K562 (cell line): ENCODE measurements around the gene CALM3. TPM values are rescaled to one million over a fixed set of nuclear protein-coding genes. Genes with fewer than 3 reads are reported as not detected.

ENCODE experiments used
- ATF4 ChIP-seq: fragments of 450-650 bp; formaldehyde crosslinking; IDR thresholded peaks from 2 replicates; pipeline ENCODE4 v1.4.0; 2022; ENCODE audit warnings: mild to moderate bottlenecking, moderate library complexity
- EGR1 ChIP-seq: fragments of 450-650 bp; conservative IDR thresholded peaks from 2 replicates; pipeline ENCODE4 v1.6.1; 2017; ENCODE audit warnings: mild to moderate bottlenecking
- GTF2A2 ChIP-seq: IDR thresholded peaks from 2 replicates; pipeline ENCODE4 v1.6.1; 2016; ENCODE audit warnings: mild to moderate bottlenecking, missing genetic modification characterization, missing compliant biosample characterization
- HMG20A ChIP-seq: fragments of 450-650 bp; formaldehyde crosslinking; conservative IDR thresholded peaks from 2 replicates; pipeline ENCODE4 v1.4.0; 2020; ENCODE audit warnings: mild to moderate bottlenecking, mixed read lengths
- MLX ChIP-seq, 2 experiments: fragments of 450-650 bp in 1 of 2; sonication (generic) in 1 of 2; formaldehyde crosslinking; conservative IDR thresholded peaks; 2 replicates each; pipeline versions ENCODE4 v1.4.0 to v1.8.1; 2020 to 2022; ENCODE audit warnings: mild to moderate bottlenecking in 1 of 2, missing genetic modification reagents in 1 of 2
- SAP30 ChIP-seq: fragments of 200-600 bp; sonication (generic); IDR thresholded peaks from 2 replicates; pipeline ENCODE4 v1.6.1; 2012; ENCODE audit warnings: borderline replicate concordance, low read depth, mild to moderate bottlenecking, moderate library complexity, low read length, control low read depth, inconsistent platforms; ENCODE audit not compliant: insufficient read depth, poor library complexity, severe bottlenecking
- TBL1XR1 ChIP-seq, 2 experiments: IDR thresholded peaks; 2 replicates each; pipeline ENCODE4 v1.6.1; 2012; ENCODE audit warnings: improper control_type of control experiment in 2 of 2, low read length in 2 of 2, mild to moderate bottlenecking in 1 of 2
- TRIM24 ChIP-seq, 2 experiments: fragments of 450-650 bp; IDR thresholded peaks; 2 replicates each; pipeline ENCODE4 v1.6.1; 2016
- ZBTB11 ChIP-seq, 3 experiments: fragments of 200-800 bp in 1 of 3; fragments of 250-450 bp in 1 of 3; fragments of 450-650 bp in 1 of 3; sonication (Bioruptor Pico) in 1 of 3; sonication (Bioruptor generic) in 1 of 3; formaldehyde crosslinking in 1 of 3; IDR thresholded peaks; 2 replicates each; pipeline versions ENCODE4 v1.6.1 to v1.8.0; 2016 to 2022; ENCODE audit warnings: mild to moderate bottlenecking in 2 of 3, missing genetic modification characterization in 2 of 3, missing compliant biosample characterization in 1 of 3, moderate library complexity in 1 of 3
- ZC3H8 ChIP-seq: fragments of 450-650 bp; IDR thresholded peaks from 2 replicates; pipeline ENCODE4 v1.6.1; 2017
- ZFX ChIP-seq: sonication (generic); formaldehyde crosslinking; IDR thresholded peaks from 2 replicates; pipeline ENCODE4 v1.8.0; 2022; ENCODE audit warnings: mild to moderate bottlenecking, missing genetic modification reagents, moderate library complexity
- ZKSCAN8 ChIP-seq: fragments of 200-800 bp; sonication (Bioruptor generic); IDR thresholded peaks from 2 replicates; pipeline ENCODE4 v1.6.1; 2016; ENCODE audit warnings: missing genetic modification characterization, missing compliant biosample characterization
- ZNF609 ChIP-seq: sonication (generic); formaldehyde crosslinking; IDR thresholded peaks from 2 replicates; pipeline ENCODE4 v1.8.1; 2023; ENCODE audit warnings: missing genetic modification reagents, mild to moderate bottlenecking, borderline replicate concordance
- polyA plus RNA-seq, 8 experiments: library from polyadenylated mRNA; depleted of rRNA in 4 of 8; stranded (reverse) in 5 of 8; unstranded in 3 of 8; fragments of >200 nt; fragmentation: Nextera tagmentation in 2 of 8; fragmentation: Illumina TruSeq in 1 of 8; extraction: Ambion mirVana in 2 of 8; extraction: Trizol in 1 of 8; gene quantifications; 2 replicates each; pipeline versions ENCODE4 v1.2.1 to v1.2.3, GENCODE V29; 2011 to 2014; ENCODE audit warnings: inconsistent platforms in 1 of 8, missing spikeins in 1 of 8
- total RNA-seq, 7 experiments: library from RNA; depleted of rRNA in 6 of 7; stranded (reverse); fragments of >200 nt in 6 of 7; fragmentation: Illumina TruSeq in 2 of 7; extraction: Trizol in 2 of 7; gene quantifications; 2 replicates each; pipeline versions ENCODE4 v1.2.1 to v1.2.3, GENCODE V29; 2011 to 2021; ENCODE audit warnings: low replicate concordance in 1 of 7
- TF ChIP-seq, protein P1 (sequence below): fragments of 450-650 bp; conservative IDR thresholded peaks from 2 replicates; pipeline ENCODE4 v1.6.1; 2016; ENCODE audit warnings: missing genetic modification characterization, low read depth, mild to moderate bottlenecking, missing compliant biosample characterization, moderate library complexity

Gene CALM3
- total and polyA plus RNA-seq, 9 of the 15 experiments (the other 6 are each of a cell fraction or from before 2014, with no cell fraction given) = 34.6 to 350 (median 156) TPM

DNA sequence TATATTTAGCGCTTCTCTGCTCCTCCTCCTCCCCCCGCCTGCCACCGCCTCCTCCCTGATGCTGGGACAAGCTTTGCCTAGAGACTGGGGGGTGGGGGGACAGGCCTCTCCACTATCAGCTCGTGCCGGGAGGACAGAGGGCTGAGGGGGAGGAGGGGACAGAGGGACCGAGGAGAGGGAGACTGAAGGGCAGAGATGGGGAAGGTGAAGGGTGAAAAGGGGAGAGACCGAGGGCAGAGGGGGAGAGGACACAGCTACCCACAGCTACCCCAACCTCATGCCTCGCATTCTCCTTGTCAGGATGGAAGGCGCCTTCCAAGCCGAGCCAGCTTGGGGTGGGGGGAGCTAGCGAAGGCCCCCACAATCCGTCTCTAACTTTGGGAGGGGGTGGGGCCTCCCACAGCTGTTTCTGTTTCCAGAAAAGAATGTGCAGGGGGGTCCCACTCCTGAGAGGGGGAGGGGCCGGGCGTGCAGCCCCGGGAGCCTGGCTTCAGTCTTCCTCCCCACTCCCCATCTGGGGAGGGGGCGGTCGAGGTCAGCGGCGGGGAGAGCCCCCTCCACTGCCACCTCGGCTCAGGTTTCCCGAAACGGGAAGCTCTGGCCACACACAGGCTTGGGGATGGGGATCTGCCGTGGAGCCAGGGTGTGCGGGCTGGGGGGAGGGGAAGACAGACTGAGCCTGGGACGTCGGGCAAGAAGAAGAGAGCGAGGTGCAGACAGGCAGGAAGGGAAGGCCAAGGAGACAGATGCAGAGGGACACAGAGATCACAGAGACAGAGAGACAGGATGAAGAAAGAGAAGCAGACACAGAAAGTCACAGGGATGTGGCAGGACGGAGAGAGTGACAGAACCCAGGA is 58.2 kb downstream of the CALM3 start (continued):
- TF ChIP-seq ZBTB11 (CRISPR knock-in tag; IDR thresholded peaks at IDR 0.05) (no peak), ZKSCAN8 (CRISPR knock-in tag) (no peak), MLX (CRISPR knock-in tag; conservative IDR thresholded peaks at IDR 0.05) (no peak), GTF2A2 (tag) (no peak), TRIM24 (IDR thresholded peaks at IDR 0.05) (peak in 1 of 2 experiments; percentile 43; a peak in 1 of 4 replicates), ZC3H8 (no peak), ZFX (CRISPR knock-in tag) (0 out of 2 replicates have a peak, but pooled peaks have one; percentile 15), TBL1XR1 (IDR thresholded peaks at IDR 0.05; ENCODE audit: low read length in 2 of 2) (no peak), EGR1 (peak; percentile 70), ATF4 (CRISPR knock-in tag) (no peak), SAP30 (no peak), HMG20A (CRISPR knock-in tag) (no peak), ZNF609 (no peak)
- TF ChIP-seq, protein P1, sequence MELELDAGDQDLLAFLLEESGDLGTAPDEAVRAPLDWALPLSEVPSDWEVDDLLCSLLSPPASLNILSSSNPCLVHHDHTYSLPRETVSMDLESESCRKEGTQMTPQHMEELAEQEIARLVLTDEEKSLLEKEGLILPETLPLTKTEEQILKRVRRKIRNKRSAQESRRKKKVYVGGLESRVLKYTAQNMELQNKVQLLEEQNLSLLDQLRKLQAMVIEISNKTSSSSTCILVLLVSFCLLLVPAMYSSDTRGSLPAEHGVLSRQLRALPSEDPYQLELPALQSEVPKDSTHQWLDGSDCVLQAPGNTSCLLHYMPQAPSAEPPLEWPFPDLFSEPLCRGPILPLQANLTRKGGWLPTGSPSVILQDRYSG (tag) = no peak
